Measurements from ENCODE around the gene KLHDC3.
"Not testable (repeated sequence)": the region's sequence is repeated elsewhere in the genome, so short reads cannot be mapped to it uniquely, and the experiment has no call there.

The KLHDC3 gene

GRCh38 chr6:43033496-43034189 is 19.6 kb downstream of the KLHDC3 start:
- no peak for DNase-seq

GRCh38 chr6:43034190-43034525 is 20.1 kb downstream of the KLHDC3 start:
- no peak for DNase-seq

DNA sequence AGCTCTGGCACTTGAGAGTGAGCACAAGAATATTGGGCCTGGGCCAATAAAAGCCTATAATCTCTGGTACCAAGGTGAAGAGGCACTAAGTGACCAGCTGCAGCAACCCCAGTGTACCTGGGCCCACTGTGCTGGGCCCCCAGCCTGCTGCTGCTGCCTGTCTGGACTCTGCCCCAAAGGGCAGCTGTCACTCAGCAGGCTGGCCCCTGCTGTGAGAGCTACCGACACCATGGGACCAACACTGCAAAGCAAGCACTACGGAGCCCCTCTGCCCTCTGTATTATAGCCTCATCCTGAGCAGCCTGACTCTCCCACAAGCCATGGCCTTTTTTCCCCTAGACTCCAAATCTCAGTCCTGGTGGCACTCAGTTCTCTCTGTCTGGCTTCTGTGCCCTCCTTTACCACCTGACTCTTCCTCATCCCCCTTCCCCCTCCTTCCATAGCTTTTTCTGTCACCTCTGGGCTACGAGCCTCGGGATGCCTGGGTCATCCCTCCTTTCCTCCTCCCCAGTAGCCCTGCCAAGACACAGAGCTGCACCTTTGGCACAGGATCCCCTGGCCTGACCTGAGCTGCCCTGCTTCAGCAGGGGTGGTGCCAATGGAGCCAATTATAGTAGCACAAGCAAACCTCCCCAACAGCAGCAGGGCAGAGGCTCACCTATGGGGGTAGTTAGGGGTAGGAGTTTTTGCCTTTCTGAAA is 21.6 kb downstream of the KLHDC3 start:
- DNase-seq, result no peak

- no peak for DNase-seq
Measured at GRCh38 chr6:43036712-43037111, 22.7 kb downstream of the KLHDC3 start.

- no peak for DNase-seq
Measured at GRCh38 chr6:43037197-43037596, 23.1 kb downstream of the KLHDC3 start.

GRCh38 chr6:43037706-43038105 is 23.7 kb downstream of the KLHDC3 start:
- DNase-seq, result no peak

DNA sequence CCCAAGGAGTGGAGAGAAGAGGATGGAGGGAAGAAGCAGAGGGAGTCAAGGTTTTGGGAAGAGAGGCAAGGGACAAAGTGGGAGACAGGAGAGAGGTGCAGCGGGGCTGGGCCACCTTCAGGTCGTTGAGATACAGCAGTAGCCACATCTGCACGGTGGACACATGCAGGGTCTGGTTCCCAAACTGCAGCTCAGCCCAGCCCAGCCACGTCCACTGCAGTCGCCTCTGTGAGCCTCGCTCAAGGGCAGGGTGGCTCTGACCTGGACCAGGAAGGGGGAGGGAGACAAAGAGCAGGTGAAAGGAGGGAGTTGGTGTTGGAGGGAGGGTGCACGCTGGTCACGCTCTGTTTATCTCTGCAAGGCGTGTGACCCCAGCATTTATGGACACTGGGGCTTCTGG is 24.7 kb downstream of the KLHDC3 start:
- DNase-seq, result no peak

DNA sequence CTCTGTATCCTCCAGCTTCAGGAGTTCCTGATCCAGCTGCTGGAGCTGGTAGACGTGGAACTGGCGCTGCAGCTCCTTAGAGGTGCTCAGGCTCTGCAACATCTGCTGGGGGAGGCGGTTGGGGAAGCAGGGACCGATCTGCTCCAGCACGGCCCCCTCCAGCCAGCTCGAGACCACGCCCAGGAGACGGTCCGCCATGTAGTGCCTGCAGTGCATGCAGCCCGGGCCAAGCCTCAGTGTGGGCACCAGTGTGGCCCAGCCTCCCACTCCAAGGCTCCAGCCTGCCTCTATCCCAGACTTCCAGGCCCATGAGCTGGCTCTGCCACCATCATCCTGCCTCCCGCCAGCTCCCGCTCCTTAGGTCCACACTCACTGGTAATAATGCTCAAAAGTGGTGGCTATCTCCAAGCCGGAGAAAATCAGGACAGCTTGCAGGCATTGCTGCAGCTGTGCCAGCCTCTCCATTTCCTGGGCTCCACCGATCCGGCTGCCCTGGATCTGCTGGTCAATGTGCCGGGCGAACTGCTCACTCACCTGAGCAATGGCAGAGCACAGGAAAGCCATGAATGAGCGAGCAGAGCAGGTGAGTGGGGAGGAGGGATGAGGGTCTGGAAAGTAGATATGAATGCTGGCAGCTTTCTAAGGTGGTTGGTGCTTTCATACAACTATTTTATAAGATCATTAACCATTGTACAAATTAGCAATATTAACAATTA is 26.7 kb downstream of the KLHDC3 start:
- DNase-seq, result no peak

- DNase-seq, result not testable (repeated sequence)
Measured at GRCh38 chr6:43041475-43041874, 27.4 kb downstream of the KLHDC3 start.

- DNase-seq, result no peak
Measured at GRCh38 chr6:43043310-43043709, 29.3 kb downstream of the KLHDC3 start.

- DNase-seq, result no peak
Measured at GRCh38 chr6:43045371-43045930, 31.4 kb downstream of the KLHDC3 start.

GRCh38 chr6:43047998-43048397 is 33.9 kb downstream of the KLHDC3 start:
- DNase-seq, result no peak

GRCh38 chr6:43050981-43051380 is 36.9 kb downstream of the KLHDC3 start:
- DNase-seq, result no peak

DNA sequence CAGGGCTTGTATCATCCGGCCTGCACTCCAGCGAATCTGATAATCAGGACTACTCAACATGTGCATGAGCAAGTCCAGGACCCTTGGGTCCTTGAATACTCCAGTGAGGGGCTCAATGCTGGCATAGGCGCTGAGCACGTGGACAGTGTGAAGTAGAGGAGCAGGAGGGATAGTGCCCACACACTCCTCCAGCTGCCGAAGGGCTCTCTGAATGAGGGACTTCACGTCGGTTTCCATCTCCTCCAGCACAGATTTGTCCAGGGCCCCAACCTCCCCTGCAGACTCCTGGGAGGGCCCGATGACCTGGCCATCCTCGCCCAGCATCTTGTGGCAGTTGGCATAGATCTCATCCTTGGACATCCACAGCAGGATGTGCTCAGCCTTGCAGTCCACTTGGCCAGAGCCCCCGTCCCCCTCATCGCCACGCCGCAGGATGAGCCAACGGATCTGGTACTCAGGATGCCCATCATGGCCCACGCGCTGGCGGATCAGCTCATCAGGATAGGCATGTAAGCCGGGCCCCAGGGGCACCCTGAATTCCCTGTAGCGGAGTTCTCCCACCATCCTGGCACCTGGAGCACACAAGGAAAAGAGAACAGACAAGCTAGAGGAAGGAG is 38.3 kb downstream of the KLHDC3 start:
- DNase-seq, result no peak

- peak; percentile 27 for DNase-seq
Measured at GRCh38 chr6:43052842-43053544, 38.9 kb downstream of the KLHDC3 start.

DNA sequence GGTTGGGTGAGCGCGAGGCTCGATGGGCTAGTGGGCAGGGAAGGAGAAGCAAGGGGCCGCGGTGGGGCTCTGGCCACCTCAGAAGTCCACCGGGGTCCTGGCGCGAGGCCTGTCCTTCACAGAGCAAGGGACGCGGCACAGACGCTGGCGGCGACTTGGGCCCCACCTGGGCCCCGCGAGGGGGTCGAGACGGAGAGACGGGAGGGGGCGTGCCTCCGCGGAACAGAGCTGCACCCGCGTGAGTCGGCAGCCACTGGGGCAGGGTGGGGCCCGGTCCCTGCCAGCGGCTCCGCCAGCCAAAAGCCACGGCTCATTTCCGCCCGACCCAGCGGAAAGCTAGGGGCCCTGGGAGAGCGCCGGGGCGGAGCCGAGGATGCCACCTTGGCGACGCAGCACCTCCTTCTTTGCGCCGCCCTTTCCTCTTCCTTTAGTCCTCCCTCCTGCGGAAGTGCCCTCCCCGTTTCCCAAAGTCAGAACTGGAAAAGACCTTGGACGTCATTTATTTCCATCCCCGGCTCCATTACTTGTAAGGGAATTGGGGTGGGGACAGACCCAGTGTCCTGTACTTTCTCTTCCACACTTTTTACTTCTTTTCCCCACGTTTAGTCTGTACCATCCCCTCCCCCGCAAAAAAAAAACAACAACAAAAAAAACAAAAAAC is 39.6 kb downstream of the KLHDC3 start, which contains the start of gene CUL7:
Gene CUL7 (minus strand): TSS at position 307 of the 661 bp plus-strand sequence. CDS start 1,063 bp downstream, outside the sequence.
- DNase-seq, result peak; percentile 97

DNA sequence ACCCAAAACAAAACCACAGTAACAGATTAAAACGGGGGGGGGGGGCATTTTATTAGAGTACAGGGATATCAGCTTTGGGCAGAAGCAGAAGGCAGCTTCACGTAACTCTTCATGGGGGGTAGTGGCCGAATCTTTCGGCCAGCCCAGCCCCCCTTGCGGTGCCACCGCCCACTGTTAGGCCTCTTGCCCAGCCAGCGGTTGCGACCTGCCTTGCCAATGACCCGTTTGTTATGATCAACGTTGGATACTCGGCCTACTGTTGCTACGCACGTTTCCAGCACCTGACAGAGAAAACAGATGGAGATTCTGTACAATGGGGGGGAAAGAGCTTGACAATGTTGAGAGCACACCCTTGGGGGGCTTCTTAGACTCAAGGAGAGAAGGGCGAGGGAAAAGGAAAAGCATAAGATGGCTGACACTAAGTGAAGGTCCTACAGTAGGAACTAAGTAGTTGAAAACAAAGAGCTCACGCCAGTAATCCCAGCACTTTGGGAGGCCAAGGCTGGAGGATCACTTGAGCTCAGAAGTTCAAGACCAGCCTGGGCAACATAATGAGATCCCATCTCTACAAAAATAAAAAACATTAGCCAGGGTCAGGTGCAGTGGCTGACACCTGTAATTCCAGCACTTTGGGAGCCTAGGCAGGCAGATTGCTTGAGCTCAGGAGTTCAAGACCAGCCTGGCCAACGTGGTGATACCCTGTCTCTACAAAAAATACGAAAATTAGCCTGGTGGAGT is 40.3 kb downstream of the KLHDC3 start:
- DNase-seq, result no peak

- no peak for DNase-seq
Measured at GRCh38 chr6:43055966-43056365, 41.9 kb downstream of the KLHDC3 start.

- no peak for DNase-seq
Measured at GRCh38 chr6:43058531-43058930, 44.5 kb downstream of the KLHDC3 start.

DNA sequence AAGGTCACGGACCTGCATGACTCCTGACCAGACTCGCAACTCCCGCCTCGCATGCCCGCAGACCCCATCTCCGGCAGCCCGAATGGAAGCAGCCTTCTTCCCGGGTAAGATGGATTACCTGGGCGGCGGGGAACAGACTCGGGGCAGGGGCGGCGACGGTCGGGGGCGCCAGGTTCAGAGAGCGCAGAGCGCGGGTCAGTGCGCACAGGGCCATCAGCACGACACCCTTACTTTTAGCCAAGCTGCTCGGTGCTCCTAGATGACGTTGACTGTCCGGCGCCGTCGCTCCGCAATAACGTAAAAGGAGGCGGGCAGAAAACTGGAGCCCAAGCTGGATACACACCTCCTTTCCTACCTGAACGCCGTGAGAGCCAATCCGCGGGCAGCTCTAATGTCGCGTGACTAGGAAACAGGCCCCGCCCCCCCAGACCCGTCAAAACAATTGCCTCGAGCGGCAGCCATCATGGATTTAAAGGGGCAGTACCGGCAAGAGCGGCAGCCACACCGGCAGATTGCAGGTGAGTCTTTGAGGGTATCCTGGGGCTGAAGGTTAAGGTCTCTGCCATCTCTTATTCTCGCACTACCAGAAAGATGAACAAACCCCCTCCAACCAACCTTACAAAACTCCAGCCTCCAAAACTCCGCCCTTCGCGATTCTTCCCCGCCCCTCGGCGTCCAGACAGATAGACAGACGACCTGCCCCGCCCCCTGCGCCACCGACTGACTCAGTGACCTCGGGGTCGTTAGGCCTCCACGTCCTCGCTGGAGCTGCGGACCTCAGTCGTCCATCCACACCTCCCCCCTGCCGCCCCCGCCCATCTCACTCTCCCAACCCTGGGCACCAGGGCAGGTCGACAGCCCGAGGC is 45.4 kb downstream of the KLHDC3 start, which contains the start of the genes KLC4 and MRPL2:
Gene KLC4 (plus strand): TSS at position 464 of the 866 bp plus-strand sequence. CDS start 1,705 bp downstream, outside the sequence.
Gene MRPL2 (minus strand): TSS at position 267 of the 866 bp plus-strand sequence. CDS start 53 bp downstream, at position 214.
- peak; percentile 99 for DNase-seq

Measured in fibroblast of skin of scalp (primary cell).